ENCODE data around the gene LRRTM4.

The LRRTM4 gene

GRCh38 chr2:77469106-77469505 is 53.1 kb downstream of the LRRTM4 start:
- peak; percentile 18 for DNase-seq

- no peak for DNase-seq
These were observed 62.3 kb downstream of the LRRTM4 start for GRCh38 chr2:77459840-77460239.

- peak; percentile 18 for DNase-seq
These were observed 64.0 kb downstream of the LRRTM4 start for GRCh38 chr2:77458216-77458615.

GRCh38 chr2:77457665-77458064 is 64.5 kb downstream of the LRRTM4 start:
- DNase-seq: no peak

- DNase-seq: no peak
These were observed 79.1 kb downstream of the LRRTM4 start for GRCh38 chr2:77443076-77443475.

- no peak for DNase-seq
These were observed 87.3 kb downstream of the LRRTM4 start for GRCh38 chr2:77434880-77435279.

GRCh38 chr2:77428946-77429345 is 93.2 kb downstream of the LRRTM4 start:
- no peak for DNase-seq

GRCh38 chr2:77421971-77422370 is 100.2 kb downstream of the LRRTM4 start:
- DNase-seq: no peak

- no peak for DNase-seq
These were observed 103.6 kb downstream of the LRRTM4 start for GRCh38 chr2:77418537-77418936.

GRCh38 chr2:77404189-77404588 is 118.0 kb downstream of the LRRTM4 start:
- no peak for DNase-seq

GRCh38 chr2:77398970-77399600 is 123.1 kb downstream of the LRRTM4 start:
- no peak for DNase-seq

GRCh38 chr2:77397763-77398162 is 124.4 kb downstream of the LRRTM4 start:
- DNase-seq: no peak

- DNase-seq: no peak
These were observed 127.2 kb downstream of the LRRTM4 start for GRCh38 chr2:77395011-77395410.

- no peak for DNase-seq
These were observed 131.1 kb downstream of the LRRTM4 start for GRCh38 chr2:77391119-77391518.

GRCh38 chr2:77387324-77387723 is 134.9 kb downstream of the LRRTM4 start:
- no peak for DNase-seq

GRCh38 chr2:77372636-77373035 is 149.5 kb downstream of the LRRTM4 start:
- no peak for DNase-seq

- no peak for DNase-seq
These were observed 151.7 kb downstream of the LRRTM4 start for GRCh38 chr2:77370511-77370910.

GRCh38 chr2:77363277-77363676 is 158.9 kb downstream of the LRRTM4 start:
- DNase-seq: no peak

- no peak for DNase-seq
These were observed 173.4 kb downstream of the LRRTM4 start for GRCh38 chr2:77348821-77349220.

- DNase-seq: no peak
These were observed 186.2 kb downstream of the LRRTM4 start for GRCh38 chr2:77336013-77336412.

GRCh38 chr2:77328134-77328931 is 193.8 kb downstream of the LRRTM4 start:
- DNase-seq: no peak

GRCh38 chr2:77325395-77325794 is 196.8 kb downstream of the LRRTM4 start:
- no peak for DNase-seq

GRCh38 chr2:77322431-77322830 is 199.7 kb downstream of the LRRTM4 start:
- DNase-seq: no peak

- DNase-seq: no peak
These were observed 207.5 kb downstream of the LRRTM4 start for GRCh38 chr2:77314721-77315120.

- no peak for DNase-seq
These were observed 211.8 kb downstream of the LRRTM4 start for GRCh38 chr2:77310416-77310815.

All from femur (tissue), 1 donor.